Measurements from ENCODE around the gene TLN1.

TLN1 gene

DNA sequence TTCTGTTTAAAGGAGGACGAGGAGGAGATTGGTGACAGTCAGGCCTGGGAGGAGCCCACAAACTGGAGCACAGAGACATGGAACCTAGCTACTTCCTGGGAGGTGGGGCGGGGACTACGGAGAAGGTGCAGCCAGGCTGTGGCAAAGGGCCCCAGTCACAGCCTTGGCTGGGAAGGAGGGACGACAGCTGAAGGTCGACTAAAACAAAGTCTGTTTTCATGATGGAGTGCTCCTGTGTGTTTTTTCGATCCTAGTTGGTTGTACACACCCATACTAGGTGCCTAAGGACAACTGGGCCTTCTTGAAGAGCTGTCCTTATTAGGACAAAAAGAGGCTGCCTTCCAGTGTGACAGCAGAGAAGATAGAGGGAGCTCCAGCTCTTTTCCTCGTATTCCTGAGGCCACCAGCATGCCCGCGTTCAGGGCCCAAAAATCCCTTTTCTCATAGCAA is 71.0 kb downstream of the TLN1 start:
- DNase-seq = no peak

DNA sequence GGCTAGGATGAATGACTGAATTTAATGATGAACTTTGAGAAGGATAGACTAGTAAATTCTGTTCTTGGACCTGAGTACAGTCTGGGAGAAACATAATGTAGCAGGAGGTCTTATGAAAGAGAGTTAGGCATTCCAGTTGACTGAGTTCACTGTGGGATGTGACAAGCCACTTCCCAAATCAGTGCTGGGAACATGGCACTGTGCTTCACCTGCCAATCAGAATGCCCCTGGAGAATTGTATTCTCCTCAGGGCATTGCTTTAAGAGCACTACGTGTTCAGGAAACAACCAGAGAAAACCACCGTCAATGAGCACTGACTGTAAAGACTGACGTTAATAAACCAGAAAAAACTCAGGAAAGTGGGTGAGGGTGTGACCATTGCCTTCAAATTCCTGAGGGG is 72.7 kb downstream of the TLN1 start:
- no peak for DNase-seq

DNA sequence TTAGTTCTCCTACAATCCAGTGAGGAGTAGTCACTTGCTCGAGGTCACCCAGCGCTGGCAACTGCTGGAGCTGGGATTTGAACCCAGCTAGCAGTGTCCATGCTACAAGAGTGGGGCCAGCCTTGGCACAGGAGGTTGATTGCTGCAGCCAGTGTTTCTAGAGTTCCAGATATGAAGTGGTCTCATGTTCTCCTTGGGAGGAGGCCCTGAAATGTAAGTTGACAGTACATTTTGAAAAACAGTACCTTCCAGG is 73.1 kb downstream of the TLN1 start:
- no peak for DNase-seq

DNA sequence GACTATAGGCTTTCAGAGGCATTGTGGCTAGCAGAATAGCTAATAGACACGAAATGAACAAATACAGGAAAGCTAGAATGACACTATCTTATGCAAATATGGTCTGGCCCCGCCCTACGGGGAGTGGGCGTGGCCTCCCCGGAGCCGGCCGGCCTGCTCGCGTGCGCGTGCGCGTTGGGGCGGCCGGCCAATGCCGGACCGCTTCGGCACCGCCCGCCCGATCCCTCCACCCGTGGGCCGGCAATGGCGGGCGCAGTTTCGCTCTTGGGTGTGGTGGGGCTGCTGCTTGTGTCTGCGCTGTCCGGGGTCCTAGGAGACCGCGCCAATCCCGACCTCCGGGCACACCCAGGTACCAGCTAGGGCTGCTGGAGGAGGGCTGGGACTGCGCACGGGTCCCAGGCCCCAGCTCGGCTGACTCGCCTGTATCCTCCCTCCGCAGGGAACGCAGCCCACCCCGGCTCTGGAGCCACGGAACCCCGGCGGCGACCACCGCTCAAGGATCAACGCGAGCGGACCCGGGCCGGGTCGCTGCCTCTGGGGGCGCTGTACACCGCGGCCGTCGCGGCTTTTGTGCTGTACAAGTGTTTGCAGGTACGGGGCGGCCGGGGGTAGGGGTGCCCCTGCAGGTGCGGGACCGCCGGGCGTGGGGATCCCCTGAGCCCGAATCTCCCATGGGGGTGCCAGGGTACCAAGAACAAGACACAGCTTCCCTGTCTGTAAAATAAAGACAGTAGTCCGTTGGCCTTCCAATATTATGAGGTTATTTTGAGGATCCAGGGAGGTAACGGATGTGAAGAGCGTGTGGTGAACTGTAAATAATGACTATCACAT is 73.6 kb downstream of the TLN1 start, which contains the start of gene CCDC107:
CCDC107 (plus strand) TSS at position 156 of the 831 bp plus-strand sequence; CDS start at position 244, 88 bp downstream.
- peak; percentile 17 for DNase-seq

DNA sequence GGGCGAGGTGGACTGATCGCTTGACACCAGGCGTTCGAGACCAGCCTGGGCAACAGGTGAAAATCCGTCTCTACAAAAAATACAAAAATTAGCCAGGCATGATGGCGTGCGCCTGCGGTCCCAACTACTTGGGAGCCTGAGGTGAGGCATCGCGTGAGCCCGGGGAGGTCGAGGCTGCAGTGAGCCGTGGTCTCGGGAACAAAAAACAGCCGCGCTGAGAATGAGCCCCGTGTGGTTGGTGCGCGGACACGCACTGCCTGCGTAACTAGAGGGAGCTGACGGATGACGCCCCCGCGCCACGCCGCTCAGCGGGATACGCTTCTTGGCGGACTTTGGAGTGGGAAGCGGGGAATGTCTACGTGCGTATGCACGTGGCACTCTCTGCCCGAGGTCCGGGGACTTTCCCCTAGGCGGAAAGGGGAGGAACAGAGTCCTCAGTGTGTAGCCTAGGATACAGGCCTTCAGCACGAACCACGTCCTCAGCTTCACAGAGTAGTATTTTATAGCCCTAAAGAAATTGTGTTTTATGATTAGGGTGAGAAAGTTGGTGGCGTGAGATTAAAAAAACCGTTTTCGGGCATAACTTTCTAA is 74.4 kb downstream of the TLN1 start, which contains the start of gene RMRP:
RMRP (minus strand) TSS at position 474 of the 591 bp plus-strand sequence.
- DNase-seq = peak; percentile 92

DNA sequence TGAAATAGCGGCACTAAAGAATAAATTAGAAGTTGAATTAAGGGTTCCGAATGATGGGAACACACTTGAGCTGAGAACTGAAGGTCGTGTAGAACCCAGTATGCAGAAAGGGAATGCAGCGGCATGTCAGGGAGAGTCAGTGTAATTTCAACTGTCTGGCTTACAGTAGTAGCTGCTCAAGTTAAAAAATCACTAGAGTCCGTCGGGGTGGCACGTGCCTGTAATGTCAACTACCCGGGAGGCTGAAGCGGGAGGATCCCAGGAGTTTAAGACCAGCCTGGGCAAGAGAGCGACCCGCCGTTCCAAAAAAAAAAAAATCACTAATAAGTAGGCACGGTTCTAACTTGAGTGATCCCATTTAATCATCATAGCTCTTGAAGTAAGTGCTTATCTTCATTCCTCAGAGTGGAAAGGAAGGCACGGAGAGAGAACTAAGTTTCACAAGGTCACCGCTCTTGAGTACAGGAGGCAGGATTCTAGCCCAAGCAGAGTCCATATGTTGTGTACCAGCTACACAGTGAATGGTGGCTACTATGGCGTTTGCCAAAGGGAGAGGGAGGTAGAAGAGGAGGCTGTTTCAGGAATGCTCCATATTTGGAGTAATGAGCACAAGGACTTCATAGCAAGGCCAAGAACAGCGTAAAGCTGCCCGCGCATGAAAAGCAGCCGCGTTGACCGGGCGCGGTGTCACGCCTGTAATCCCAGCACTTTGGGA is 75.0 kb downstream of the TLN1 start:
- no peak for DNase-seq

DNA sequence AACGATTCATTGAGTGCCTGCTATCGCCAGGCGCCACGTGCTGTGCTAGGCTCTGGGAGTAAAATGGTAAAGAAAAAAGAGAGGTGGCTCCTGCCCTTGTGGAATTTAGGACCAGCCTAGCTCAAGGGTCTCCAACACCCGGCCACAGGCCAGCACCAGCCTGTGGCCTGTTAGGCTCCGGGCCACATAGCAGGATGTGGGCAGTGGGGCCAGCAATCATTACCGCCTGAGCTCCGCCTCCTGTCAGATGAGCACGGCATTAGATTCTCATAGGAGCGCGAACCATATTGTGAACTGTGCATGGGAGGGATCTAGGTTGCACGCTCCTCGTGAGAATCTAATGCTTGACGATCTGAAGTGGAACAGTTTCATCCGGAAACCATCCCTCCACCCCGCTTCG is 75.6 kb downstream of the TLN1 start:
- DNase-seq = no peak

DNA sequence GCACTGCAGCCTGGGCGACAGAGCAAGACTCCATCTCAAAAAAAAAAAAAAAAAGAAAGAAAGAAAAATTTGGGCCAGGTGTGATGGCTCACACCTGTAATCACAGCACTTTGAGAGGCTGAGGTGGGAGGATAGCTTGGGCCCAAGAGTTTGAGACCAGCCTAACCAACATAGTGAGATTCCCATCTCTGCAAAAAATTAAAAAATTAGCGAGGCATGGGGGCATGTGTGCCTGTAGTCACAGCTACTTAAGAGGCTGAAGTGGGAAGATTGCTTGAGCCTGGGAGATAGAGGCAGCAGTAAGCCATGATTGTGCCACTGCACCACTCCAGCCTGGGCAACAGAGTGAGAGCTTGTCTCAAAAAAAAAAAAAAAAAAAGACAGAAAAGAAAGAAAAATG is 78.4 kb downstream of the TLN1 start:
- DNase-seq = no peak

DNA sequence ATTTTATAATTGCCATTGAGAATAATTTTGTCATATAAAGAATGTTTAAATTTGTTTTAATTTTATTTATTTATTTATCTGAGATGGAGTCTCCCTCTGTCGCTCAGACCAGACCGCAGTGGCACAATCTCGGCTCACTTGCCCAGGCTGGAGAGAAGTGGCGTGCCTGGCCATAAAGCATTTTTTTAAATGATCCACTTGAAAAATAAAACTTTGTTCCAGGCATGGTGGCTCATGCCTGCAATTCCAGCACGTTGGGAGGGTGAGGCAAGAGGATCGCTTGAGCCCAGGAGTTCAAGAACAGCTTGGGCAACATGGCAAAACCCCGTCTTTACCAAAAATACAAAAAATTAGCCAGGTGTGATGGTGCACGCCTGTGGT is 79.2 kb downstream of the TLN1 start:
- no peak for DNase-seq

DNA sequence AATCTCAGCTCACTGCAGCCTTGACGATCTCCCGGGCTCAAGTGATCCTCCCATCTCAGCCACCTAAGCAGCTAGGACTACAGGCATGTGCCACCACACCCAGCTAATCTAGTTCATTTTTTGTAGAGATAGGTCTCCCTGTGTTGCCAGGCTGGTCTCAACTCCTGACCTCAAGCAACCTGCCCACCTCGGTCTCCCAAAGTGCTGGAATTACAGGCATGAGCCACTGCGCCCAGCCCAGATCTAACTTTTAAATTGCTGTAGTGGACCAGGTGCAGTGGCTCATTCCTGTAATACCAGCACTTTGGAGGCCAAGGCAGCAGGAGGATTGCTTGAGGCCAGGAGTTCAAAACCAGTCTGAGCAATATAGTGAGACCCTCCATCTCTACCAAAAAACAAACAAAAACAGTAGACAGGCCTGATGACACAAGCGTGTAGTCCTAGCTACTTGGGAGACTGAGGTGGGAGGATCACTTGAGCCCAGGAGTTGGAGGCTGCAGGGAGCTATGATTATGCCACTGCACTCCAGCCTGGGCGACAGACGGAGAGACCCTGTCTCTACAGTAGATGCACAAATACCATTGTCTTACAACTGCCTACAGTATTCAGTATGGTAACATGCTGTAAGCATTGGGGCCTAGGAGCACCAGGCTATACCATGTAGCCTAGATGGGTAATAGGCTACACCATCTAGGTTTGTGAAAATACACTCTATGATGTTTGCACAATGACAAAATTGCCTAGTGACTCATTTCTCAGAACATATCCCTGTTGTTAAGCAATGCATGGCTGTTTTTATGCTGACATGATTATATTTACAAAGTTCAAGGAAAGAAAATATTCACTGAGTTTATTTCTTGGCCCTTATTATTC is 79.8 kb downstream of the TLN1 start:
- no peak for DNase-seq

DNA sequence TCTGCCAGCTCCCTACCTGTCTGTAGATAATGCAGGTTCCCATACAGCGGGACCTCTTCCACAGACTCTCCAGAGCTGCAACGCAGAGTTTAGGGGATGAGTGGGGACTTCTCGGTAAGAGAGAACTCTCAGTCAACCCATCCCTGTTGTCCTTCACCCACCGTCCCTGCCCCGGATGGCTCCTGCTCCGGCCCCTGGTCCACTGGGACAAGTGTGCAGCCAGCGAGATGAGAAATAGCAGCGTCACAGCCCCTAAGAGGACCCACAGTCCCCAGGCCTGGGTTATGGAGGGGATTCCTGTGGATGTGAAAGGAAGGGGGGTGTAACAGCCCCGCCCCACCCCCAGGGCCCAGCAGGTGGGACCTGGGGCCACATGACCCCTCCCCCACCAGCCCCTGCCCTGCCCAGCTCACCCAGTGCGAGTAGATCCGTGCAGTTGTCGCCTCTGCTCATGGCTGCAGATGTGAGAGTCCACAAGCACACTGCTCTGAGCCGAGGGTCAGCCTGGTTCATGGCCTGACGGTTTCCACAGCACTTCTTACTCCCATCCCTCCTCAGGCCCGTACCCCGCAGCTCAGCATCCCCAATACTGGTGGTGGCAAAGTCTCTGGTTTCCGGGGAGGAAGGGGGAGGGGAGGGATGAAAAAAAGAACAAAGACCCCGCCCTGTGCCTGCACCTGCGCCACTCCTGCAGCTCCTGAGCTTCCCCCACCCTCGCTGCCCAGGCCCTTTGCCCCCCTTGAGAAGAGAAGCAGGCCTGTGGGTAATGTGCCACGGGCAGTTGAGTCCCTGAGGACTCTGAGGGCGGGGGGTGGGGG is 81.4 kb downstream of the TLN1 start, which contains the start of gene SIT1:
SIT1 (minus strand) TSS at position 591 of the 818 bp plus-strand sequence; CDS start at position 513, 78 bp downstream.
- no peak for DNase-seq

DNA sequence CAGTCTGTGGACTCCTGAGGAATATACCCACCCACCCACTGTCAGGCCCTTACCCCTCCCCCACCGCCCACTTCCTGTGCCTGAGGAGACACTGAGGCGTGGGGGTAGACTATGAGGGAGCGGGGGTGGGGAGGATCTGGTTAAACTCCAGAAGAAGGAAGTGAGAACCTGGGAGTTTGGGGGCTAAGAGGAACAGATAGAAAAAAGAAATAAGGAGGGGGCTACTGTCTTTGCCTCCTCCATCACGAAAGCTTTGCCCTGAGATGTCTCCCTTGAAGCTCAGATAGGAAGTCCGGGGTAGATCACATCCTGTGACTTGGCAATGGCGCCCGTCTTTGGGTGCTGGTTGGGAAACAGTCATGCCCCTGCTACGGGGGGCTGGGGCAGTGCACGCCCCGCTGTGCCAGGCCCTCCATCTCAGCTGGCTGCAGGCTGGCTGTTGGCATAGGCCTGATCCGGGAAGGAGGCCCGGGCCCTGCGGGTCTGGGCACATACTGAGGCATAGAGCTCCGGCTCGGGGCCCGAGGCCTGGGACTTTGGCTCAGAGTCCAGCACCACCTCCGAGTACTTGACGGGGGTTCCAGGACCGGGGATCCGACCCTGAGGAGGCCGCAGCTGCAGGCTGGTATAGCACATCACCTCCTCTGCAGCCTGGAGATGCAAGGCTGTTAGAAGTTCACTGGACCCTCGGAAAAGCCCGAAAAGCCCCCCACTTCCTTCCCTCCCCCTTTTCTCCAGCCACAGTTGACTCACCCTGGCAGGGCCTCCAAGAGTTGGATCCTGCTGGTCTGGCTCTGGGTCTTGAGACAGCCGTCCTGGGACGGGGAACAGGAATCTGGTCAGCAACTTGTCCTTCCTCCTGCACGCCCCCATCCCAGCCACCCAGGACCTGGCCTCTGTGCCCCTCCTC is 82.3 kb downstream of the TLN1 start:
- no peak for DNase-seq
